Hematopoietic multipotent progenitor cell treated with erythropoietin and hydrocortisone succinate and interleukin-3 and kit ligand, for 4 days (in vitro differentiated cells): Measurements from ENCODE around the gene DISC1.
A peak's percentile ranks its signal among the peaks of the same experiment; 100 is the strongest.
"Not testable (repeated sequence)": the region's sequence is repeated elsewhere in the genome, so short reads cannot be mapped to it uniquely, and the experiment has no call there.

Experiments used
- DNase-seq: peaks from one replicate; pipeline ENCODE4 v3.0.0-alpha.2; 2015

Gene DISC1

DNA sequence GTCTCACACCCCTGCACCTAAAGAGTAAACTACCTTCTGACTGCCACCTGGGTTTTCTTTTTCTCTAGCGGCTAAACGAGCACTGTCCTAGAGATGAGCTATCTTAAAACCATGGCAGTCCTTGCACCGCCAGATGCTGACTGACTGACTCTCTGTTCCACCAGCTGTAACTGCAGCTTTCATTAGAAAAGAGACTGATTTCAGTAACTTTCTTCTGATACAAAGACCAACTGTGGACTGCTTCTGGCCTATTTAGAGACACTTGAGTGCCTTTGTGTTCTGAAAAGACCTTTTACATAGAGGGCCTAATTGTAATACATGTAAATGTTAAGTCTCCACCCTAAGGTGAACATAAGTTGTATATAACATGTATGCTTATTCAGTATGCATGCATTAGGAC is 152.5 kb downstream of the DISC1 start:
- no peak for DNase-seq

GRCh38 chr1:231781892-231782291 is 155.3 kb downstream of the DISC1 start:
- peak; percentile 77 for DNase-seq

GRCh38 chr1:231785073-231785472 is 158.5 kb downstream of the DISC1 start:
- DNase-seq, result not testable (repeated sequence)

- peak; percentile 52 for DNase-seq
Observed at GRCh38 chr1:231786126-231786525, 159.5 kb downstream of the DISC1 start.

- no peak for DNase-seq
Observed at GRCh38 chr1:231792634-231793033, 166.0 kb downstream of the DISC1 start.

DNA sequence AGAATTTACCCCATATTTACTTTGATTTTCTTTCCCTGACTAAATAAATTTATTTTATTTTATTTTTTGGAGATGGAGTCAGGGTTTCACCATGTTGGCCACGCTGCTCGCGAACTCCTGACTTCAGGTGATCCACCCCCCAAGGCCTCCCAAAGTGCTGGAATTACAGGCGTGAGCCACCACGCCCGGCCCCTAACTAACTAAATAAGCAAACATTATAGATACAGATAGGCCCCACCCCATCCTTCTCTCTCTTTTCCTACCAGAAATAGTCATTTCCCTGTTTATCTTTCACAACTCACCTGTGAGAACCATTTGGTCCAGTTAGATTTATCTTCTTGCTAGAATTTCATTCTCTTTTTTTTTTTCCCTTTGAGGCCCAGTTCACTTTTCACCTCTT is 167.3 kb downstream of the DISC1 start:
- no peak for DNase-seq

GRCh38 chr1:231796141-231796540 is 169.6 kb downstream of the DISC1 start:
- no peak for DNase-seq

GRCh38 chr1:231799363-231799986 is 172.9 kb downstream of the DISC1 start:
- no peak for DNase-seq

DNA sequence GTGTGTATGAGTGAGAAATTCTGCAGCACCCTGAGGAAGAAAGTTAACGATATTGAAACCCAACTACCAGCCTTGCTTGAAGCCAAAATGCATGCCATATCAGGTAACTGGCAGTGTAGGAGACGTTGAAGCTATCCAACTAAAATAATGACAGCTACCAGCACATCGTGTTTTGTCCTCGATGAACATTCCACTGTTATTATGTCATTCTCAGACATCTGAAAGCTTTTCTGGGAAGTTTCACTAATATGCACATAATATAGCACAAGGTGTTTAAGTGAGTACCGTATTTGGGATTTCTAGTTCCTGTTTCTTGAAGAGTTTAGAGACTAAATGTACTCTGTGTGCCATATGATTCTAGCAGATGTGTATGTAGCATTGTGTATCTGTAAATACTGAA is 173.5 kb downstream of the DISC1 start:
- DNase-seq, result no peak

GRCh38 chr1:231801042-231801585 is 174.5 kb downstream of the DISC1 start:
- no peak for DNase-seq

DNA sequence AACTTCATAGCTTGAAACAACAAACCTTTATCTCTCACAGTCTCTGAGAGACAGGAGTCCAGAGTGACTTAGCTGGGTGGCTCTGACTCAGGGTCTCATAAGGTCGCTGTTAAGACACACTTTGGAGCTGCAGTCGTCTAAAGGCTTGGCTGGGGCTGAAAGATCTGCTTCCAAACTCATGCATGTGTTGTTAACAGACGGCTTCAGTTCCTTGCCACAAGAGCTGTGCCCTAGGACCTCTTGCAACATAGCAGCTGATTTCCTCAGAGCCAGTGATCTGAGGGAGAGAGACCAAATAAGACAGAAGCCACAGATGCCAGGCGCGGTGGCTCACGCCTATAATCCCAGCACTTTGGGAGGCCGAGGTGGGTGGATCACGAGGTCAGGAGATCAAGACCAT is 176.8 kb downstream of the DISC1 start:
- peak; percentile 76 for DNase-seq

DNA sequence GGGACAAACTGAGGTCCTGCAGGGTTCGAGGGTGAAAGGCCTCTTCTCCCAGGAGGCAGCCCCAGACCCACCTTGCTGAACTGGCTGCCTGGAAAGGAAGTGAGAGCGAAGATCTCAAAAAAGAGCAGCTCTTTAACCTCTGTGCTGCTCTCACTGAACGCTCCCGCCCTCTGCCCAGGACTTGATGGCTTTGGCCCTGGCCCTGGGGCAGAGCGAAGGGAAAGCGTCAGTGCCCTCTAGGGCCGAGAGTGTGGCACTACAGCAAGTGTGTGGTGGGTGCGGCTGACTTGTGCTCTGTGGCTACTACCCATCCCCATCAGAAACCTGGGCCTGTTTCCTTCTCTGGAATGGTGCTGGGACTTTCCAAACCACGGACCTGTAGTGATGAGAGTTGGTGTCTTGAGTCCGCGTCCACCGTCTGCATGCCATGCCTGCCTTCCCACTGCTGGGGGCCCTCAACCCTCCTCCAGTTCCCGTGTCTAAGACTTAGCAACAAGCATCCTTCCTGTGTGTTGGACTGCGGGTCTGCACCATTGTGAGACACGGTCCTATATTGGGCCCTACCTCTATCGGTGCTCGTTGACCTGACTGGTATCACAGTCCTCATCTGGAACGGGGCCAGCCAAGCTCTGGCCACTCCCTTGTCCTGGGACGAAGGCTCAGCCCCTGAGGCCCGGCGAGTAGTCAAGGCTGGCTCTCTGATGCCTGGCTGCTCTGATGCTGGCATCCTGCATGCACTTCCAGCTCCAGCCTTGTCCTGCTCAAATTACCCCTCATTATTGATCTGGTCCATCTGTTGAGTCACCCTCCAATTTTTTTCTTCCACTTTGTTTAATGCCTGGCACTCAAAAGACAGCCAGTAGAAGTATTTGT is 180.3 kb downstream of the DISC1 start:
- DNase-seq, result peak; percentile 90

DNA sequence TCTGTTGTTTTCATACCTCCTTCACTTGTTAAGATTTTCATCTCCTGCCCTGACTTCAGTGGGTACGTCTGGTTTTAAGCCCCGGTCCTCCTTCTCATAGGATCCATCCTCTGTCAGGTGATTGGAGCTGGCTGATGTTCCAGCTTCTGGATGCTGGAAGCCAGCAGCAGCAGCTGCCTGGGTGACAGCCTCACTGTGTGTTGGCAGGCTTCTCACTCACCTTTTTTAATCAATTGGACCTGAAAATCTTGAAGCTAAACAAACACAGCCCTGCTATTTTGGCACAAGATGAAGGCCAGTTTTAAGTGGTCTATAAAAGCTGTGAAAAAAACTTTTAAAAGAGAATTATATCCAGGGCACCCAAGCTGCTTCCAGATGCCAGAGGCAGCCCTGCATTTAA is 181.0 kb downstream of the DISC1 start:
- DNase-seq, result no peak

GRCh38 chr1:231808116-231808515 is 181.5 kb downstream of the DISC1 start:
- no peak for DNase-seq

- DNase-seq, result peak; percentile 92
Observed at GRCh38 chr1:231808990-231809389, 182.4 kb downstream of the DISC1 start.

DNA sequence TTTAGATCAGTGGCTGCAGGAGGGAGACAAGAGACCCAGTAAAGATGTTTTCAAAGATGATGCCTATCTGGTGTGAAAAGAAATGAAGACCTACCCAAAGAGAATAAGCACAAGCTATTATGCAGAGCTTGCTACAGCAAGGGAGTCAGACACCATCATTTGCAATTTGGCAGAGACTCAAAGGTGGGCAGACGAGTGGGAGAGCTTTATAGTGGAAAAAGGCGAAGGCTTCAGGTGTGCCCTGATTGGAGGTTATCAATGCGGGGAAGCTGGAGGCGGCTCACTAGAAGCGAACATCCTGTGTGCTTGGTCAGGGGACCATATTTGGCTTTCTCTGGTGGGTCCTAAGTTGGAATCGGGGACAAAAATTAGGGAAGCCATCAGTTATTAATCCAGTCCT is 183.8 kb downstream of the DISC1 start:
- no peak for DNase-seq

DNA sequence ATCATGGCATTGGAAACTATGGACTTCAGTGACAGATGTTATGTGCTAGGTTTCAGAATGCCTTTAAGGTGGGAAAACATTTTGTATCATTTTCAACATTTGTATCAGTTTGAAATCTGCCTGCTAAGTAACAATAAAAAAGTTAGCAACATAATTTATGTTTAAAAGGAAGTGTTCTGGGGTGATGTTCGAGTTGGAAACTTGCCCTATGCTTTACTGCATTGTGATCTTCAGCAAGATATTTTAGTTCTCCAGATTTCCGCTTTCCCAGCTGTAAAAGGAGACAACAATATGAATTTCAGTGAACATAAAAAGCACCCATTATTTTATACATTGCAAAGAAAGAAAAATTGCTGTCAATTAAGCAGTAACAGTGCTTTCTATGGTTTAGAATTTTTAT is 187.4 kb downstream of the DISC1 start:
- peak; percentile 64 for DNase-seq

DNA sequence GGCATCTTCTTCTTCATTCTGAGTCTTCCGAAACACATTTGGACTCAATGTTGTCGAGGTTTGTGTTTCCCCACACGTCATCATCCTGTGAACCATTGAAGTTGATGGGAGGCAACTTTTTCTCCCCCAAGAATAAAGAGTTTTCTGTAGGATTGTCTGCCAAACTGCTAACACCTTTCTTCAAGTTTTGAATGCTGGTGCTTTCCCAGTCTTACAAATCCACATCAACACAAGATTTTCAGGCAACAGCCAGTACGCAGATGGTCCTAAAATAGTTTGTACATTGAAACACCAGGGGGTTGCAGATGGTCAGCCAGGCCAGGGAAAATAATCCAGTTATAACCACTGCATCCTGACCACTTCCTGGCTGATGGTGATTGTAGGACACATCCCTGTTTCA is 187.9 kb downstream of the DISC1 start:
- DNase-seq, result no peak

GRCh38 chr1:231817801-231818200 is 191.2 kb downstream of the DISC1 start:
- DNase-seq, result no peak

GRCh38 chr1:231818337-231818736 is 191.7 kb downstream of the DISC1 start:
- DNase-seq, result no peak

GRCh38 chr1:231821281-231821680 is 194.7 kb downstream of the DISC1 start:
- no peak for DNase-seq

DNA sequence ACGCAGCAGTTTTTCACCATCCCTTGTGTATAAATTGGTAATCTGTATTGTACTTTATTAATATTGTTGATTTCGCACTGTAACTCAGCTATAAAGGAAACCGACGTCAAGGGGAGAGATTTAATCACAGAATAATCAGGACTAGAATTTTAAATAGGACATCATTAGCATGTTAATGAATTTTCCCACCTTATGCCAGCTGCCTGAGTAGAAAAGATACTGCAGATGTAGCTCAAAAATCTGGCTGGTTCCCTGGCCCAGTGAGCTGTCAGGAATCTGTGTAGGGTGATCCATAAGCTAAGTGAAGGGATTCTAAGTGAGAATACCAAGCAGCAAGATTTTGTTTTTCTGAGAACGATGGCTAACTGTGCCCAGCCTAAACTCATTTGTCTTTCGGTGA is 195.5 kb downstream of the DISC1 start:
- DNase-seq, result no peak

GRCh38 chr1:231826566-231826965 is 200.0 kb downstream of the DISC1 start:
- no peak for DNase-seq
